Measurements from ENCODE around the gene CDKN2D.
A peak's percentile ranks its signal among the peaks of the same experiment; 100 is the strongest.

The CDKN2D gene

GRCh38 chr19:10568826-10569651, at the start of gene CDKN2D:
CDKN2D (minus strand) TSS chr19:10568979; CDS start chr19:10568653, 326 bp downstream.
- peak; percentile 99 to 100 (median 100) for DNase-seq
- intact Hi-C loops (cut with DNase I), result loop anchor here (5.0 kb wide), 2 partner anchors 67 to 83 kb away; partner anchors contain the start of genes ILF3 and KEAP1

GRCh38 chr19:10617409-10618121, 48.8 kb upstream of the CDKN2D start:
- DNase-seq, result no peak
- intact Hi-C loops (cut with DNase I), result no loop called here

GRCh38 chr19:10615429-10616023, 46.7 kb upstream of the CDKN2D start:
- intact Hi-C loops (cut with DNase I), result no loop called here
- no peak for DNase-seq

GRCh38 chr19:10612499-10613119, 43.8 kb upstream of the CDKN2D start:
- DNase-seq, result peak; percentile 46 to 94 (median 69)
- intact Hi-C loops (cut with DNase I), result no loop called here

- DNase-seq, result no peak
- intact Hi-C loops (cut with DNase I), result no loop called here
These were observed 43.1 kb upstream of the CDKN2D start for GRCh38 chr19:10611907-10612306.

GRCh38 chr19:10604460-10604980, 35.7 kb upstream of the CDKN2D start:
- intact Hi-C loops (cut with DNase I), result no loop called here
- no peak for DNase-seq

GRCh38 chr19:10603873-10604459, 35.2 kb upstream of the CDKN2D start:
- intact Hi-C loops (cut with DNase I), result no loop called here
- DNase-seq, result no peak

GRCh38 chr19:10603084-10603872, 34.5 kb upstream of the CDKN2D start:
- DNase-seq, result no peak
- intact Hi-C loops (cut with DNase I), result no loop called here

GRCh38 chr19:10602330-10603083, 33.7 kb upstream of the CDKN2D start:
- peak; percentile 63 to 96 (median 83) for DNase-seq

GRCh38 chr19:10601999-10602329, 33.2 kb upstream of the CDKN2D start:
- DNase-seq, result no peak
- intact Hi-C loops (cut with DNase I), result no loop called here

More at GRCh38 chr19:10602330-10603083, 33.7 kb upstream of the CDKN2D start:
- intact Hi-C loops (cut with DNase I), result no loop called here

GRCh38 chr19:10600149-10600548, 31.4 kb upstream of the CDKN2D start:
- intact Hi-C loops (cut with DNase I), result no loop called here
- DNase-seq, result no peak

- peak; percentile 17 to 88 (median 42) for DNase-seq
- intact Hi-C loops (cut with DNase I), result no loop called here
These were observed 25.2 kb upstream of the CDKN2D start for GRCh38 chr19:10593820-10594637.

- intact Hi-C loops (cut with DNase I), result no loop called here
These were observed 24.4 kb upstream of the CDKN2D start for GRCh38 chr19:10593148-10593547.

GRCh38 chr19:10587839-10588150, 19.0 kb upstream of the CDKN2D start:
- no peak for DNase-seq
- intact Hi-C loops (cut with DNase I), result no loop called here

More at GRCh38 chr19:10593148-10593547, 24.4 kb upstream of the CDKN2D start:
- DNase-seq, result no peak

- intact Hi-C loops (cut with DNase I), result no loop called here
- DNase-seq, result no peak
These were observed 18.5 kb upstream of the CDKN2D start, which contains the start of gene AP1M2 for GRCh38 chr19:10587022-10587838. AP1M2 (minus strand) TSS chr19:10587312; CDS start chr19:10587231, 81 bp downstream.

- no peak for DNase-seq
- intact Hi-C loops (cut with DNase I), result no loop called here
These were observed 17.6 kb upstream of the CDKN2D start for GRCh38 chr19:10586396-10586795.
